ENCODE measurements around the gene PTPN1. TPM values are rescaled to one million over a fixed set of nuclear protein-coding genes. Genes with fewer than 3 reads are reported as not detected.
"Not testable (repeated sequence)": the region's sequence is repeated elsewhere in the genome, so short reads cannot be mapped to it uniquely, and the experiment has no call there.

The PTPN1 gene
- polyA plus RNA-seq, 5 donors: 25.3 to 31.3 (median 29.3) TPM

DNA sequence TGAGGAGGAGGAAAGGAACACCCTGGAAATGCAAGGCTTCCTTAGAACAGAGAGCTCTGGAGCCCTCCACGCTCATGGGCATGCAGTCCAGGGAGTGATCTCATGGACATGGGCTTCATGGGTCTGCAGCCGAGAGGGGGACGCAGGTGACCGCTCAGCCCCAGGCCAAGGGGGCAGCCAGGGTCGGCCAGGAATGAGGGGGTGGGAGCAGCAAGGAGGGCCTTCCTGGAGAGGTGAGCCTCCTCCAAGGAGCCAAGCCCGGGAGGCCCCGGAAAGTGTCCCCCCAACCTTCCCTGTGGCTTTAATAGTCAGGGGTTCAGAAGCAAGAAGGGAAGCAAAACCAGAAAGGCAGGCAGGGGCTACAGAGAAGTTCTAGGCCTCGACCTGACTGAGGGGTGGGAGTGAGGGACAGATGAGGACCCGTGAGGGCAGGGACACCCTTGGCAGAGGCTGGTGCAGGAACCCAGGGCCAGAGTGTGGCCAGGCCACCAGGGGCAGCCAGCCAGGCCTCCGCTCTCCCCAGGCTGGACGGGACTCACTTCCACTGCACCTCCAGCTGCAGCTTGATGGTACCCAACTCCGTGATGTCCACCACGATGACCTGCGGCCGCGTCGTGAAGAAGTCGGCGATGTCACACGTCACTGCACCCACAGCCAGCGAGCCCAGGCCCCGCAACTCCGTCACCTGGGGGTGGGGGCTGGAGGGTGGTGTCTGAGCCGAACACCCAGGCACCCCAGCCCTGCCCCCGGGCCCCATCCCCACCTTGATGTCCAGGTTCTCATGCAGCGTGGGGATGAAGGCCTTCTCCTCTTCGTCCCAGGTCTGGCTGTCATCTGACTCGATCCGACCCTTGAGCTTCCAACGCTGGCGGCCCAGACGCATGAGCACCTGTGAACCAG is 97.9 kb downstream of the PTPN1 start:
- no peak for DNase-seq

DNA sequence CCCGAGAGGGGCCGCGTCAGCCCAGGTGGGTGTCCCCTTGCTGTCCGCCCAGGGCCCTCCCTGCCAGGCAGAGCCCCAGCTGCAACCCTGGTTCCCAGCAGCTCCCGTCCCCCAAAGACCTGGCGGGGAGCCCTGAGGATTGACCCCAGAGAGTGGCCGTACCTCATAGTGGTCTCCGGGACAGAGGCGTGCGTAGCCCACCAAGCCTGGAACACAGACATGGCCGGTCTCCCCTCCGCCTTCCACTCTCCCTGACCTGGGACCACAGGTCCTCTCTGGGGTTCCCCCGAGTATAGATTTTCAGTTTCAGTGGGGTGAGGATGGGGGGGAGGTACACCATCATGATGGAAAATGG is 98.5 kb downstream of the PTPN1 start:
- DNase-seq: no peak

DNA sequence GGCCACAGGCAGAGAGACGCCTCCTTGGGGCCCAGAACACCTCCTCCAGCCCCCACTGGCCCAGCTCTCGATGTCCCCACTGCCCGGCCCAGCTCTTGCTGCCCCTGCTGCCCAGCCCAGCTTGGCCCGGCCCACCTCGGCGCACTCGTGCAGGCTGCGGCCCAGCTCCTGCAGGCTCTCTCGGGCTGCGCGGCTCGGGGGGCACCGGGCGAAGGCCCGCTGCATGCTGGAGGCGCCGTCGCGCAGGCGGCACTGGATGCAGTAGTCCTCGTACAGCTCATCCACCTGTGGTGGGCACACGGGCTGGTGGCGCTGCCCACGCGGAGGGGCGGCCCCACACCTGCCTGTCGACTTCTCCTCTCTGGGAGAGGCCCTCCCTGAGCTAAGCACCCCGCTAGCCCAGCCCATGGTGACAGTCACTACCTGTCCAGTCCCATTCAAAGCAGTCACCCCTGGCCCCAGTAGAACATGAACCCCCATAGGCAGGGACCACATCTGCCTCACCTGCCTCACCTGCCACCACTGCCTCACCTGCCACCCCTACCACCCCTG is 99.3 kb downstream of the PTPN1 start:
- DNase-seq: no peak

DNA sequence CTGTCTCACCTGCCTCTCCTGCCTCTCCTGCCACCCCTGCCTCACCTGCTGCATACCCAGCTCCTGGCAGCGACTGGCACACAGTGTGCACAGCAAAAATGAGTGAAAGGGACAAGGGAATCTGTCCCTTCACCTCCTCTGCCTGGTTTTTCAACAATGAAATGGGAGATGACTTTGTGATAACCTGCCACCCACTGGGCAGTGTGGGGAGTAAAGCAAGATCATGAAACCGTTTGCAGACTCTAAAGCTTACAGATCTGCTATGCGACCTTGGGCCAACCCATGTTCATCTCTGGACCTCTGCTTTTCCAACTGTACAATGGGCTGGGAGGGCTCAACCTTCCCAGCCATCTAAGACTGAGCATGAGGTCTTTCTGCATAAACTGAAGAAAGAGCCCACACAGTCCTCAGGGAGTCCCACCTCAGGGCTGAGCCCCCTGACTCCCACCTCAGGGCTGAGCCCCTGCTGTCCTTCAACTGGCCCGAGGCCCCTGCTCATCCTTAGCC is 100.1 kb downstream of the PTPN1 start:
- DNase-seq: no peak

DNA sequence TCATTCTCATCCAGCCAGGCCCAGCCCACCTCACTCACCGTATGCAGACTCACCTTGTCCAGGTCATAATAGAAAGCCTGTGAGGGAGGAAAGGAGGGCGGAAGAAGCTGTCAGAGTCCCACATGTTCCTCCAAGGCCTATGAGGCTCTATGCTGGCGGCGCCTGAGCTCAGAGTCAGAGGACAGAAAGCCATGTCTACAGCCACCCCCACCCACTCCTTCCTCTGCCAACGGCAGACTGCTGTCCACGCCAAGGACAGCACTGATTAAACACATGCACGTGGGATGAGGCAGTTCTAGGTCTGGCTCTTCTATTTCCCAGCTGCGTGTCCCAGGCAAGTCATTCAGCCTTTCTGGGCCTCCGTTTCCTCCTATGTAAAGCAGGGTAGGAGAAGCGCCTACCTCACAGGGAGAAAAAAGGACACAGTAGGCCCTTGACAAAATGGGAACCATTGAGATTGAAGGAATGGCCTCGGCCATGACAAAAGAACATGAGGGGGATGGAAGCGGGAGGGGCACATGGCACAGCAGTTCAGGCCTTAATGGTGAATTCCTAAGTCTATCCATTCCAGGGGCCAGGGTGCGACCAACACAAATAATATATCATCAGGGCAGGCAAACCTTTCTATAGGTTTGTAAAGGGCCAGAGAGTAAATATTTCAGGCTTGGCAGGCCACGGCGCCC is 101.1 kb downstream of the PTPN1 start:
- no peak for DNase-seq

DNA sequence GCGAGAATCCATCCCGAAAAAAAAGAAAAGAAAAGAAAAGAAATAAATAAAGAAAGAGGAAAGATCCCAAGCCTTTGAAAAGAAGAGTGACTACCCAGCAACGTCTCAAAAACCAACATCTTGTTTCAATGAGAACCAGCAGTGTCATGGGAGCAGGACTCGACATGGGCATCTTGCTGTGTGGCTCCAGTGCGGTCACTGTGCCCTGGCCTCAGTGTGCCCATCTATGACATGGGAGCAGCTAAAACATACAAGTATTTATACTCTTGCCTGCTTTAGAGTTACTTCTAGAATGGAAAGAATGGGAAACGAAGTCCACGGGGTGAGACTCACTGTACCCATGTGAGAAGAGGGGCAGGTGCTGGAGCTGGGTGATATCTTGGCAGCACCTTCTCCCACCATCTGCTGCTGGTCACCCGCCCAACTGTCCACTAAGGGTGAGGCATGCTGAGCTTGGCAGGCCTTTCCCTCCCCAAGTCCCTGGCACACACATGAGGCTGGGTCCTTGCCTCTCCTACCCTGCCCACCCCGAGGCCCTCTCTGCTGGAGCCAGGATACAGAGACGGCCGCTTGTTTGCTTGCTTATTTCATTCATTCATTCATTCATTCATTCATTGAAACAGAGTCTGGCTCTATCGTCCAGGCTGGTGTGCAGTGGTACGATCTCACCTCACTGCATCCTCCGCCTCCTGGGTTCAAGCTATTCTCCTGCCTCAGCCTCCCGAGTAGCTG is 103.4 kb downstream of the PTPN1 start:
- DNase-seq: no peak

DNA sequence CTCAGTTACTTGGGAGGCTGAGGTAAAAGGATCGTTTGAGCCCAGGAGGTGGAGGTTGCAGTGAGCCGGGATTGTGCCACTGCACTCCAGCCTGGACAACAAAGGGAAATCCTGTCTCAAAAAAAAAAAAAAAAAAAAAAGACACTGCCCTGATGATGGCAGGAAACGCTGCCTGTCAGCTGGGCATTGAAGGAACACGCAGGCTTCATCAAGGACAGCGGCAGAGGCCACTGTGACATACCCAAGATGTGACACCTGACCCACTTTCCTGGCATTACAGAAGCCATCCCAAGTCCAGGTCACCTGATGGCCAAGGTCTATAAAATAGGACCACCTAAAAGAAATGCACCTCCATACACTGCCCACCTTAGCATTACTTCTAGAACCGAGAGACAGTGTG is 105.2 kb downstream of the PTPN1 start:
- no peak for DNase-seq

DNA sequence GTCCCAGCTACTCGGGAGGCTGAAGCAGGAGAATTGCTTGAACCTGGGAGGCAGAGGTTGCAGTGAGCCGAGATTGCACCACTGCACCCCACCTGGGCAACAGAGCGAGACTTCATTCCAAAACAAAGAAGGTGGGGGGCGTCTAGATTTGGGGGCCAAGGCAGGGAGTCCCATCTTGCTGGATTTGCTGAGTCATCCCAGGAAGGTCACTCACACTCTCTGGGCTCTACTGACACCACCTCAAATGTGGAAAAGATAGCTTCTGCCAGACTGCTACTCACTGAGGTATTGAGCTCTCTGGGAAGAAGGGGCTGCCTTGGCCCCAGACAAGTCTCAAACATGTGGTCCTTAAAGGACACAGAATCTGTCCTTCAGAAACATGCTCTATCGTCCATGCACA is 106.8 kb downstream of the PTPN1 start:
- DNase-seq: no peak

DNA sequence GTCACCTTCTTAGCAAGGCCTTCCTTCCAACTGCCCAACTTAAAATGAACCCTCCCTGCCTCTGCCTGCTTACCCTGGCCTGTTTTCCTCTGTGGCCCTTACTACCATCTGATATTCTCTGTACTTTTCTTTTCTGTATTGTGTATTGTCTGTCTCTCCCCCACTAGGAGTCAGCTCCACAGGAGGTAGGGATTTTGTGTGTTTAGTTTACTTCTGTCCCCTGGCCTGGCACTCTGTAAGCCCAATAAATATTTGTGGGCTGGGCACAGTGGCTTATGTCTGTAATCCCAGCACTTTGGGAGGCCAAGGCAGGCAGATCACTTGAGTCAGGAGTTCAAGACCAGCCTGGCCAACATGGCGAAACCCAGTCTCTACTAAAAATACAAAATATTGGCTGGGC is 108.4 kb downstream of the PTPN1 start:
- DNase-seq: no peak

DNA sequence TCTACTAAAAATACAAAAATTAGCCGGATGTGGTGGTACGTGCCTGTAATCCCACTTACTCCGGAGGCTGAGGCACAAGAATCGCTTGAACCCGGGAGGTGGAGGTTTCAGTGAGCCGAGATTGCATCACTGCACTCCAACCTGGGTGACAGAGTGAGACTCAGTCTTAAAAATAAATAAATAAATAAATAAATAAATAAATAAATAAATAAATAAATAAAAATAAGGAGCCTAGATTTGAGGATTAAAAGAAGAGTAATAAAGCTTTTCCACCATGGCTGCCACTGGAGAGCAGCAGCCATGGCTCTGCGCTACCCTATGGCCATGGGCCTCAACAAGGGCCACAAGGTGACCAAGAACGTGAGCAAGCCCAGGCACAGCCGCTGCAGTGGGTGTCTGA is 110.3 kb downstream of the PTPN1 start:
- not testable (repeated sequence) for DNase-seq

DNA sequence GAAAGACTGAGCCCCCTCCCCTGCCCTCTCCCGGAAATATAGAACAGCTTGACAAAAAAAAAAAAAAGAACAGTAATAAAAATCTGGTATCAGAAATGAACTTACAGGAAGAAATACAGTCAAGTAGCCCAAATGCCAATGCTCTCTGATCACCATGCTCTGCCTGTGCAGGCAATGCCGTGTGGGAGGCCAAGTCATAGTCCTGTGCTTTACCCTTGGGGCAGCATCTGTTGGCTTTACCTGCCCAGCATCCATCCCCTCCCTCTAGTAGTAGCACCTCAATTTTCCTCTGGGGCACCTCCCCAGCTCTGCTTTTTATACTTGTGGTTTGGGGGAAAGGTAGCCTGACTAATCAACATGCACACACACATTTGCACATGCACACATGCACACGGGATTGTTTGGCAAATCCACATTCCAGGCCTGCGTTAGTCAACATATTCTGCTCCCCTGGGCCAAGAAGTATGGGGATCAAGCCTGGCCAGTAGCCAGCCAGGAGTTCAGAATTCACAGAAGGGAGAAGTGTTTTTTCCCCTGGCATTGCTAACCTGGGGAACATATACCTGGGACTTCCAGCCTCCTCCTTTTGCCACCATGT is 111.0 kb downstream of the PTPN1 start:
- DNase-seq: no peak

DNA sequence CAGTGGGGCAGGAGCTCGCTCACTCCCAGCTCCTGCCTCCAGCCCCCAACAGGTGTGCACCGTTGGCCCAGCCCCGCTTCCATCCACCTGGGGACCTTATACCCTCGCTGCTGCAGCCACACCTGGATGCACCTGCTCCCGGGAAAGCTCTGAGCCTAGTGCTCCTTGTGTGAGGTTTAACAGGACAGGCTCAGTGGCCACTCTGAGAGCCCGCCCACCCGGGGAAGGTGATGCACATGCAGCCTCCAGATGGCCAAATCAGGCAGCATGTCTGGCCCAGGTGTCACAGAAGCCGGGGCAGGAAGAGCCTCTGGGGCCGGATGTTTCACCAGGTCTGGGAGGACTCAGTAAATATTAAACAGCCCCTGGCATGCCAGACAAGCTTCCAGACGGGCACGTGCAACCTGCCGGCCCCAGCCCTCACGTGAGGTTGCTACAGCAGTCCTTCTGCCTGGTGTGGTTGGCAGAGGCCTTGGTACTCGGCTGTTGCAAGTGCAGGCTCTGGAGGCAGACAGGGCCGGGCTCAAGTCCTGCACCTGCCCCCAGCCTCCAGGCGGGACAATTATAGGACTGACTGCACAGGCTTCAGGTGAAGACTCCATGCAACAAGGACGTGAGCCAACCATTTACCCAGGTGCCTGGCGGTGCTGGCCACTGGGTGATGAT is 114.3 kb downstream of the PTPN1 start:
- DNase-seq: peak in 1 of 2 donors; percentile 25

DNA sequence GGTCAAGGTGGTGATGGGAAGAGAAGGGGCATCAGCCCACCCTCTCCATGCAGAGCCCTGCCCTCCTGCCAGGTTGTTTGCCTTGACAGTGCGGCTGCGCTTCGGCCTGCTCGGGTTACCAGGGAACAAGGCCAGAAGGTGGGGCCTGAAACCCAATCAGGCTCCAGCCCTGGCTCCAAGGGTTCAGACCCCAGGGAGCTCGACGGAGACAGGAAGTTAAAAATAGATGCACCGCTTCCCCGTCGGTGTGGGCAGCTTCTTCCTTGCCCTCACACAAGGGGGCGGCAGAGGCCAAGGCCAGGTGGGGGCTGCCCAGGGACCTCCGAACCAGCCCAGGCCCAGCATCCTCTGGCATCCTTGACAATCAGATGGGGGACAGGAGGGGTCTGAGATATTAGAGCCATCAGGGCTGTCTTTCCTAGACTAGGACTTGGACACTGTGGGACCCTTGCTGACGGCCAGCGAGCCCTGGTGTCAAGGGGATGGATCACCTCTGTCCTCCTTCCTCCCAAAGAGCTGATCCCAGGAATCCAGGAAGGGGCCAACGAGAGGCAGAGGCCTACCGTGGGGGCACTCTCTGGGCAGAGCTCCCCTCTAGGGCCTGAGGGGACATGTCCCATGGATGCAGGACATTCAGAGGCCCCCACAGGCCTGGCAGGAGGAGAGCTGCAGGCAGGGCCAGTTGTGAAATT is 115.9 kb downstream of the PTPN1 start:
- DNase-seq: no peak

DNA sequence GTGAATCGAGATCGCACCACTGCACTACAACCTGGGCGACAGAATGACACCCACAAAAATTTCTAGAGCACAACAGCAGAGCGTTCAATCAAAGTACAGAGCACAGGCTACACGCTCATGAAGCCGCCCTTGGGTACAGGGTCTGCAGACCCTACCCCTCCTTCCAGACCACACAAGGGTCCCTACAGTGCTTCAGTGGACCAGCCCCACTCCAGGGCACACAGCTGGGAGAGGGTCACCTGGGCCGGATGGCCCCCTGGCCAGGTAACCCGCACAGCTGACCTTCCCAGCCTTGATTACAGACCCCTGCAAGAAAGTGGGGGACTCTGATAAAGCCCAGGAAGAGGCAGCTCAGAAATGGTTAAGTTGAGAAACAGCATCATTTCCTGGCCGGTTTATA is 117.6 kb downstream of the PTPN1 start:
- DNase-seq: no peak

DNA sequence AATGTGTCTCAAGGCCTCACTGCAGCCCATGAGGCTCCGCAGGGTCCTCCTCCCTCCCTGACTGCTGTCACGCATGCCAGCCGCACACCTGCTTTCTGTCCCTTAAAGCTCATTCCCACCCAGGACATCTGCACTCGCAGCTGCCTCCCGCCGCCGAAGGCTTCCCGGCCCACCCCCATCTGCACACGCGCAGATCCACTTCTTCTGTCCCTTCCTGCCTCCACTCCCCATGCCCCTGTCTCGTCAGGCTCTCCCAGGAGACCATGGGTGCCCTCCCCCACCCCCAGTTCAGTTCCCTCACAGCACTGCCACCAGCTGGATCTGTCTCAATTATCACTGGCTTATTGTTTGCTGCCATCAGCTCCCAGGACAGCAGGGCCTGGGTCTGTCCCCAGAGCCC is 118.1 kb downstream of the PTPN1 start:
- no peak for DNase-seq

DNA sequence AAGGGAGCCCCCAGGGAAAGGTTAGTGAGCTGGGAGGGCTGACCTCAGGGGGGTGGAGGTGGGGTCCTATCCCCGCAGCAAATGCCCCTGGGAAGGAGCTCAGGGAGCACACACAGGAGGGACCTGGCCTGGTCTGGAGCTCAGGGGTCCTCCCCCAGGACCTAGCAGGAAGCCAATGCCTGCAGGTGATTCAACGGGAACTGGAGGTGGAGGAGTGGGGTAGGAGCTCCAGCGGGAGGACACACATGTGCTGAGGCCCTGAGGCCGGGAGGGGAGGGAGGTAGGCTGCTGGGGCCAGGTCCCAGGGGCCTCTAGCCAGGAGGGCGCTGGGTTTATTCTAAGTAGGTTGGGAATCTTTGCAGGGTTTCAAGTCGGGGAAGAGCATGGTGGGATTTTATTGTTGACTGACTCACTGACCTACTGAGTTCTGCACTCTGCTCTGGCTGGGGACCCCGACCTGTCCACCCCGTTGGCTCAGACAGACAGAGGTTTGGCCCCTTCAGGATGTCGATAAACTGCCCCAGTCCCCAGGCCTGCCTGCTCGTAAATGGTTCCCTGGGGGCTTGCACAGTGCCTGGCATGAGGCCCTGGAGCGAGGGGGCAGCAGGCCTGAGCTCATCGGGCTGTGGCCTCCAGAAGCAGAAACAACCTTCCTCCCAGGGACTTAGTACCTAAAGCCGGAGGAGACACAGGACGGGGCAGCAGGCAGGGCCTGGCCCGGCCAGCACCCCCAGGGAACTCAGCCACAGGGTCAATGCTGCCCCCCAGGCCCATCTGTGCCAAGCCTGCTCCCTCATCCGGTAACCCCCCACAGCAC is 118.9 kb downstream of the PTPN1 start:
- no peak for DNase-seq

DNA sequence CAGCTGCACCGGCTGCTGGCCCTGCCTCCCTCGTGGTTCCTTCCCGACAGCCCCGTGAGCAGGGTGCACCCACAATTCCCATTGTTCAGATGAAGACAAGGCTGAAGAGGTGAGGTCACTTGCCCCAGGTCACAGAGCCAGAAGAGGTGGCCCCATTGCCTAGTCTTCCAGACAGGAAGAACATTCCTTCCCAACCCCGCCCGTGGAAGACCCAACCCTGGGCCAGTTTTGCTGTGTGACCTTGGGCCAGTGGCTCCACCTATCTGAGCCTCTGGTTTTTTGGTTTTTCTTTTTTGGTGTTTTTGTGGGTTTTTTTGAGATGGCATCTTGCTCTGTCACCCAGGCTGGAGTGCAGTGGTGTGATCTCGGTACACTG is 119.5 kb downstream of the PTPN1 start:
- no peak for DNase-seq

DNA sequence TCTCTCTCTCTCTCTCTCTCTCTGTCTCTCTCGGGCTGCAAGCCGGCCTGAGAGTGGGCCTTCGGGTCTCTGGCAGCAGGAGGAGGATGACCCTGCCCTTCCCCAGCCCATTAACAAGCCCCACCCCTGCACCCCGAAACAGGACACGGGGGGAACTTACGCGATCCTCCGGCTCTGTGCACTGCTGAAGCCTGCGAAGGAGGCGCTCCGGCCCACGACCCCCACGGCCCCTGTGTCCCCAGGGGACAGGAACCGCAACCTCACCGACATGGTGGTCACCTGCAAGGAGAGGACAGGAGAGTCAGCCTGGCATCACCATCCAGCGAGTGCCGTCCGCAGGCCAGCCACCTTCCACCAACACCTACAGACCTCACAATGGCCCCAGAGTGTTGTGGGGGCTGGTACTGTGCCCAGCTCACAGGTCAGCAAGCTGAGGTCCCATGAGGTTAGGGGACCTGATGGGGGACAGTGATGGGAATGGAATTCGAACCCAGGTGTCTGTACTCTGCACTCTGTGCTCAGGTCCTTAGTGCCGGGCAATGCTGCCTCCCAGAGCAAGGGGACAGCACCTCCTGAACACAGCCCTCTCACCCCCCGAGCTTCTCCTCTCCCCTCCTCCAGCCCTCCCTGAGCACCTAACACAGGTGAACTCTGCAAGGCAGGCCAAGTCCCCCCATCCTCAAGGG is 120.5 kb downstream of the PTPN1 start:
- DNase-seq: no peak

DNA sequence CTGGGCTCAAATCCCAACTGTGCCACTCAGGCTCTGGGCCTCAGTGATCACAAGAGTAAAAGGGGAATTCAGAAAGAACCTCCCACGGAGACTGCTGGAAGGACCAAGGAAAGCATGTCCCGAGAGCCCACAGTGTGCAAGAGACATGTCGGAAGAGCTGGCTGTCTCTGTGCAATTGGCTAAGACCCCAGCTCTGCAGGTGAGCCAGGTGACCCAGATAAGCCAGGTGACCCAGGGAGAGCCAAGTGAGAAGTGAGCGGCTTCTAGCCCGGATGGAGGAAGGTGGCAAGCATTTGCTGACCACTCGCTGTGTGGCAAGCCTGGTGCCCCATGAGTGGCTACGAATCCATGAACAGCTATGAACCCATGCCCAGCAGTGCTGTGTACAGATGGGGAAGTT is 122.1 kb downstream of the PTPN1 start:
- no peak for DNase-seq

Data from right lung (tissue), 5 donors.